Retina (tissue), 1 donor: ENCODE results near the gene IFRD2.
"Not testable (repeated sequence)": the region's sequence is repeated elsewhere in the genome, so short reads cannot be mapped to it uniquely, and the experiment has no call there.

Source experiments
- DNase-seq: peaks from one replicate; pipeline ENCODE4 v3.0.0-alpha.2; 2016

The IFRD2 gene

DNA sequence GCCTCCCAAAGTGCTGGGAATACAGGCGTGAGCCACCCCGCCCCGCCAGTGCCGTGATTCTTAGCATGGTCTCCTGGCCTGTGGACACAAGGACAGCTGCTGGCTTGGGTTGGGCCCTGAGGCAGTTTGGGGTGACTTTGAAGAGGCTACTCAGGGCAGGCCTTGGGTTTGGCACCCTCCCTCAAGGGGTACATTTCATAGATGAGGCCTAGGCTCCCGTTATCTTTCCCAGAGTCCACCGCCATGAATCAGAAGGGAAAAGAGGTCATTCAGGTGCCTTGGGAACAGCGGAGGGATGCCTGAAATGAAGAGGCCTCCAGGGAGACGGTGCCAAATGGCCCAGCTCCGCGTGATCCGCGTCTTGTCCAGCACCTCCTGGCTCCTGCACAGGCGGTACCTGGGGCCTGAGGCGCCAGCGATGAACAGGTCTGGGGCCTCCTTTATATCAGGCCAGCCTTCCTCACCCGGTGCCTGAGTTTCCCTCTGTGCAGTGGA lies 46.9 kb downstream of the IFRD2 start:
- no peak for DNase-seq

GRCh38 chr3:50244813-50245212 lies 47.4 kb downstream of the IFRD2 start:
- DNase-seq: not testable (repeated sequence)

GRCh38 chr3:50243543-50243895 lies 48.7 kb downstream of the IFRD2 start:
- DNase-seq: no peak

GRCh38 chr3:50242851-50243542 lies 49.2 kb downstream of the IFRD2 start:
- DNase-seq: no peak

DNA sequence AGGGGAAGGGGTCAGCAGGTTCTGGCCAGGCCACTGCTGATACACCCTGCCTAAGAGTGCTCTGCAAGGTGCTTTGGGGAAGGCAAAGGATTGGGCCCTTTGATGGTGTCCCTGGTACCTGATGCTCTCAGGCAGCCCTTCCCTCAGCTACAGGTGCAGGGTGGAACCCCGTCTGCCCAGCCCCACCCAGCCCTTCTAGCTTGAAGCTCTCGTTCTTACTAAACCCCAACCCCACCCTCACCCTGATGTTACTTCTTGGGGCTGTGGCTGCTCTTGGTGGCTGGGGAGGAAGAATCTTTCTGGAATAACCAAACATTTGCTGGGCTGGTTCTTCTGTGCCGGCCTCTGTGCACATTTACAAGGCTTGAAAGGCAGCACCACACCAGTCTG lies 49.9 kb downstream of the IFRD2 start:
- DNase-seq: no peak

- DNase-seq: no peak
Observed at GRCh38 chr3:50241713-50242380, 50.4 kb downstream of the IFRD2 start.

DNA sequence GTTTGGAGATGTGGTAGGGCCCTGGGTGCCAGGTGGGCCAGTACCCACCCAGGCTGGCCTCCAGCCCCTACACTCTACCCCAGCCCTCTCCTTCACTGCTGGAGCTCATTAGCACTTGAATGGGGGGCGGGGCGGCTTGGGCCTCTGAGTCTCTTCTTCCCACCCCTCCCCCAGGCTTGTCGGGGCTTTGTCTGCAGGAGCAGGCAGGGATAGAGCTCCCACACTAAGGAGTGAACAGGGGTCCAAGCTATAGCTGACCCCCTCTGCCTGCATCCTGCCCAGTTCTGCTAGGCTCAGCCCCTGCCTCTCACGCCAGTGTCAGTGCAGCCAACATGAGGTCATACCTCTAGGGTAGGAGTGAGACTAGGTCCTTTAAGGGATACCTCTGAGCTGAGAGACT lies 51.1 kb downstream of the IFRD2 start:
- DNase-seq: peak; percentile 89

- no peak for DNase-seq
Observed at GRCh38 chr3:50239649-50240048, 52.6 kb downstream of the IFRD2 start.

GRCh38 chr3:50238549-50239026 lies 53.6 kb downstream of the IFRD2 start:
- DNase-seq: no peak

DNA sequence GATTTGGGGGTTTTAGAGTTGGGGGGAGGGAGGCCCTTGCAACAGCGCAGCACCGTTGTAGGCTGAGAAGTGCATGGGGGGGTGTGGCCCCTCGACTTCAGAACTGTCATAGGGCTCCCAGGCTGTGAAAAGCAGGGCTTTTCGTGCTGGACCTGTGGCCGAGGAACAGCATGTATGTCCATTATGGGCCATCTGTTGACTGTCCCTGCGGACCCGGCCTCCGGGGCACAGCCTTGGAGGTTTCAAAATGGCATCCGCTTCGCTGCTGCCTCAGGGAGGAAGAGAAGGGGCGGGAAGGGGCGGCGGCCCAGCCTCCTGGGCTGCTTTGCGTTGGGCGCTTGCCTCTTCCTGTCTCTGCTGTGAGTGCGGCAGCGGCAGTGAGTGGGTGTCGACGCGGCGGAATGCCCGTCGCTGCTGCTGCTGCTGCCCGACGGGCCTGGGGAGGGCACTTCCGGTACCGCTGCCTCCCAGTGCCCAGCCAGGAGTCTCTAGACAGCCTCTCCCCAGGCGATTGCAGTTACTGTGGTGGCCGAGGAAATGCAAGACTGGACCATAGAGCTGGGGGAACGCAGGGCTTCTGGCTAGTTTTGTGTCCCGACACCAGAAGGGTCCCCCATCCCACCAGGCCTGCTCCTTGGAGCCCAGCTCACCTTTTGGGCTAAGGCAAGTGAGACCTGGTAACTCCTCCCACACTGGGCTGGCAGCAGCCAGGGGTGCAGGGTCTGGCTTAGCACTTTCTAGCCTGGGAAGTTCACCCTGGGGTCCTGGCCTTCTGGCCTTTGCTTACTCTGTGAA lies 54.3 kb downstream of the IFRD2 start:
- peak; percentile 76 for DNase-seq
